ENCODE results near the gene ATG16L2. TPM values are rescaled to one million over a fixed set of nuclear protein-coding genes. Genes with fewer than 3 reads are reported as not detected.

ATG16L2 gene
- total and polyA plus RNA-seq, 2 of the 4 experiments (the other 2 are of a cell fraction), result 1.3 to 12.7 TPM

DNA sequence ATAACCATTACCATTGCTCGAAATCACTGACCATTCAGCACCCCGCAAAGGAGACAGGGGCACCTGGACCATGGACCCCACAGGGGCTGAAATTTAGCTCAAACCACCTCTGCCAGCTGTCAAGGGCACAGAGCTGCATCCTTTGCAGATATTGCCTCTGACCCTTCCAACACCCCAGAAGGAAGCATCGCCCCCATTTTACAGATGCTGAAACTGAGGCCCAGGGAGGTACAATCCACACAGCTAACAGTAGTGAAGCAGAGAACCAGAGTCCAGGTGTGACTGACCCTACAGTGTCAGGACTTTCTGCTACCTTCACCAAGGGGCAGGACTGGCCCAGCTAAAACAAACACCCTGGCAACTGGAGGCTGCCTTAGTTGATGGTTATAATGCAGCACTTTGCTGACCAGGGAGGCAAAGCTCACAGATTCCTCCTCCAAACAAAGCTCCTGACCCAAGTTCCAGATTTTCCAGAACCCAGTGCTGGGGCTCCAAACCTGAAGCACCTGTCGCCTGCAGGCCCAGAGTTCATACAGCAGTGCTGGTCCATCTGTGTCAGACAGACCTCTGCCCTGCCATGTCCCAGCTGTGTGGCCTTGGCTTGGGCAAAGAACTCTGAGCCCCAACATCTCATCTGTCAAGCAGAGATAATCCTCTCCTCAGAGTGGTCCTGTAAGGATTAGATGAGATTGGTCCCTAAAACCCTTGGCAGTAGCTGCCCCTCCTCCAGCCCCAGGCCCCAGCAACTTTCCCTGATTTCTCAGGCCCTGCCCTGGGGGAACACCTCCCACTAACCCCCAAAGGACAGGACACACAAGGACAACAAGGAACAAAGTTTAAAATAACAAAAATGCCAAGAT lies 46.8 kb upstream of the ATG16L2 start (continued):
- no peak for TF ChIP-seq MAZ (IDR thresholded peaks at IDR 0.05; ENCODE audit: borderline replicate concordance, low read depth, low read length)

DNA sequence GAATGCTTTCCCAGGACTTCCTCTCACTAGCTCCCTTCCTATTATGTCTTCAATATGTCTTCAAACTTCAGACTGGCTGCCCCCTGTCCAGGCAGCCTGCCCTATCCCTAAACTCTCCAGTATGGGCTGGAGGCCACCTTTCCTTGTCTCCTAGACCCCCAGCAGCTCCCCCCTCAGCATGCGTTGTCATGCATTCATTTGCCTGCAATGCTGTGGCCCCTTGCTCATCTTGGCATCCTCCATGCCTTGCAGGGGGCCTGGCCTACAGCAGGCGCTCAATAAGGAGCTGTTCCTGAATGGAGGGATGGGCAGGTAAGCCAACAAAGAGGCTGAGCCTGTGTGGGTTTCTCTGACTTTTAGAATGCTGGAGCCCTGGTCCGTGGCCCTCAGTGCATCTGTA lies 45.6 kb upstream of the ATG16L2 start:
- H2BK20ac ChIP-seq (ENCODE audit: low read depth, low read length), result no peak overlapping the region
- no peak overlapping the region for H2AFZ ChIP-seq (replicated peaks; ENCODE audit: low read length, poor library complexity)
- POLR2A ChIA-PET (ENCODE audit: unreplicated experiment), result no interaction called here
- H2BK15ac ChIP-seq (ENCODE audit: low read depth, low read length), result no peak overlapping the region
- H3K36me3 ChIP-seq (ENCODE audit: control insufficient read depth, insufficient read depth, low read length), result no peaks in the 10 kb centered on the region
- ATAC-seq (ENCODE audit: low read depth) (no peak), DNase-seq (no peak)
- no peak overlapping the region for H3K23ac ChIP-seq (ENCODE audit: low read depth, low read length)
- in situ Hi-C loops (cut with MboI; ENCODE audit: low sequenced_read_pairs), result no loop called here
- H3K27ac ChIP-seq (ENCODE audit: insufficient read depth, low read length), result no peak overlapping the region
- TF ChIP-seq CEBPB (IDR thresholded peaks at IDR 0.05; ENCODE audit: low read depth, low read length) (no peak), BHLHE40 (IDR thresholded peaks at IDR 0.05; ENCODE audit: low read depth, low read length) (no peak), MAFK (IDR thresholded peaks at IDR 0.05; ENCODE audit: low read depth, low read length) (no peak), CHD1 (IDR thresholded peaks at IDR 0.05; ENCODE audit: low read depth, low read length) (no peak), RFX5 (IDR thresholded peaks at IDR 0.05; ENCODE audit: low read depth, low read length) (no peak), MXI1 (IDR thresholded peaks at IDR 0.05; ENCODE audit: borderline replicate concordance, low read depth, low read length) (no peak)
- TF ChIP-seq, protein P1, sequence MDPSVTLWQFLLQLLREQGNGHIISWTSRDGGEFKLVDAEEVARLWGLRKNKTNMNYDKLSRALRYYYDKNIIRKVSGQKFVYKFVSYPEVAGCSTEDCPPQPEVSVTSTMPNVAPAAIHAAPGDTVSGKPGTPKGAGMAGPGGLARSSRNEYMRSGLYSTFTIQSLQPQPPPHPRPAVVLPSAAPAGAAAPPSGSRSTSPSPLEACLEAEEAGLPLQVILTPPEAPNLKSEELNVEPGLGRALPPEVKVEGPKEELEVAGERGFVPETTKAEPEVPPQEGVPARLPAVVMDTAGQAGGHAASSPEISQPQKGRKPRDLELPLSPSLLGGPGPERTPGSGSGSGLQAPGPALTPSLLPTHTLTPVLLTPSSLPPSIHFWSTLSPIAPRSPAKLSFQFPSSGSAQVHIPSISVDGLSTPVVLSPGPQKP (IDR thresholded peaks at IDR 0.05; ENCODE audit: borderline replicate concordance, low read depth, low read length), result no peak
- TF ChIP-seq, protein P2, sequence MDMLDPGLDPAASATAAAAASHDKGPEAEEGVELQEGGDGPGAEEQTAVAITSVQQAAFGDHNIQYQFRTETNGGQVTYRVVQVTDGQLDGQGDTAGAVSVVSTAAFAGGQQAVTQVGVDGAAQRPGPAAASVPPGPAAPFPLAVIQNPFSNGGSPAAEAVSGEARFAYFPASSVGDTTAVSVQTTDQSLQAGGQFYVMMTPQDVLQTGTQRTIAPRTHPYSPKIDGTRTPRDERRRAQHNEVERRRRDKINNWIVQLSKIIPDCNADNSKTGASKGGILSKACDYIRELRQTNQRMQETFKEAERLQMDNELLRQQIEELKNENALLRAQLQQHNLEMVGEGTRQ (IDR thresholded peaks at IDR 0.05; ENCODE audit: low read depth, low read length), result no peak
- H2BK5ac ChIP-seq (ENCODE audit: low read depth, low read length, poor library complexity, severe bottlenecking), result no peak overlapping the region
- no CpG with 5 or more reads among the region's 3 CpGs for WGBS, 2 experiments (ENCODE audit: extremely low coverage in 2 of 2, insufficient read length in 1 of 2)
- intact Hi-C loops (cut with micrococcal nuclease), result no loop called here
- H3K79me1 ChIP-seq (ENCODE audit: low read depth in 1 of 2, low read length in 2 of 2), result peaks cover 0 to 17% of the 10 kb centered on the region in 2 experiments; a peak in 2 of 4 replicates
- no peak overlapping the region for H2BK120ac ChIP-seq (ENCODE audit: low read depth, low read length)
- H4K20me1 ChIP-seq (ENCODE audit: insufficient read depth, low read length), result peaks cover 10% of the 10 kb centered on the region
- CTCF ChIA-PET, result no interaction called here
- no peak overlapping the region for H3K4ac ChIP-seq (ENCODE audit: low read depth, low read length)
- H3K9me3 ChIP-seq (ENCODE audit: control insufficient read depth, insufficient read depth, low read length), result no peaks in the 10 kb centered on the region
- H3K27me3 ChIP-seq (ENCODE audit: control insufficient read depth, insufficient read depth, low read length), result no peaks in the 10 kb centered on the region
- H3K4me2 ChIP-seq (ENCODE audit: low read depth, low read length), result no peak overlapping the region
- dilution Hi-C loops (cut with HindIII; ENCODE audit: low sequenced_read_pairs, unreplicated experiment), result no loop called here
- H3K56ac ChIP-seq (ENCODE audit: extremely low read depth, insufficient read depth, low read length), result no peak overlapping the region
- H3K14ac ChIP-seq (replicated peaks; ENCODE audit: low read depth, low read length), result no peak overlapping the region
- H4K5ac ChIP-seq (ENCODE audit: low read depth, low read length), result no peak overlapping the region
- no peak overlapping the region for H2AK5ac ChIP-seq (ENCODE audit: low read depth, low read length)
- peaks cover 24% of the 10 kb centered on the region for H3K4me1 ChIP-seq (ENCODE audit: control insufficient read depth, insufficient read depth, low read length)
- no peak overlapping the region for H3K18ac ChIP-seq (ENCODE audit: low read depth, low read length)
- H3K4me3 ChIP-seq (ENCODE audit: insufficient read depth, low read depth, low read length), result no peak overlapping the region
- H3K9ac ChIP-seq (ENCODE audit: low read depth, low read length), result no peak overlapping the region
- BruUV-seq (replicated peaks), result no TSS peak
- no peak overlapping the region for H4K91ac ChIP-seq (ENCODE audit: insufficient read depth, low read depth, low read length)
- no peak overlapping the region for H4K8ac ChIP-seq (ENCODE audit: low read depth in 2 of 2, low read length in 2 of 2)
- H2AK9ac ChIP-seq (replicated peaks; ENCODE audit: low read depth, low read length, poor library complexity), result no peak overlapping the region
- H3K9me1 ChIP-seq (ENCODE audit: insufficient read depth, low read length), result peaks cover 8% of the 10 kb centered on the region; the same call in 1 of the 2 replicates

Data from IMR-90 (cell line).